GM12865 (cell line): ENCODE data around the gene RASGRF2.

Source experiments
- DNase-seq: peaks from one replicate; pipeline ENCODE4 v3.0.0; 2010; ENCODE audit warnings: low read depth
- H3K4me3 ChIP-seq: 2 replicates; pipeline ENCODE4 v1.5.1; 2011; ENCODE audit warnings: mild to moderate bottlenecking, low read depth, low read length, control low read depth
- CTCF ChIP-seq: IDR thresholded peaks from 2 replicates; pipeline ENCODE4 v1.5.1; 2011; ENCODE audit warnings: low read length, control low read depth, low read depth, inconsistent platforms; ENCODE audit not compliant: insufficient read depth; ENCODE audit errors: missing control alignments

RASGRF2 gene

GRCh38 chr5:80920333-80920732 is 39.8 kb upstream of the RASGRF2 start:
- no peak for TF ChIP-seq CTCF
- no peak for DNase-seq
- H3K4me3 ChIP-seq = no peak overlapping the region

GRCh38 chr5:80921026-80921425 is 39.1 kb upstream of the RASGRF2 start:
- no peak for TF ChIP-seq CTCF
- H3K4me3 ChIP-seq = no peak overlapping the region
- no peak for DNase-seq

- no peak for TF ChIP-seq CTCF
- no peak for DNase-seq
- no peak overlapping the region for H3K4me3 ChIP-seq
These were observed 34.2 kb upstream of the RASGRF2 start for GRCh38 chr5:80925931-80926330.

GRCh38 chr5:80926536-80926935 is 33.6 kb upstream of the RASGRF2 start:
- DNase-seq = no peak
- no peak for TF ChIP-seq CTCF
- H3K4me3 ChIP-seq = no peak overlapping the region

- no peak overlapping the region for H3K4me3 ChIP-seq
- no peak for TF ChIP-seq CTCF
- no peak for DNase-seq
These were observed 33.0 kb upstream of the RASGRF2 start for GRCh38 chr5:80926979-80927656.

- no peak overlapping the region for H3K4me3 ChIP-seq
- peak; percentile 36 for DNase-seq
- no peak for TF ChIP-seq CTCF
These were observed 32.1 kb upstream of the RASGRF2 start for GRCh38 chr5:80928073-80928472.

- DNase-seq = no peak
- no peak overlapping the region for H3K4me3 ChIP-seq
- TF ChIP-seq CTCF = no peak
These were observed 29.2 kb upstream of the RASGRF2 start for GRCh38 chr5:80930940-80931339.
